Endodermal cell (in vitro differentiated cells): Measurements from ENCODE around the gene PNMA6E. TPM values are rescaled to one million over a fixed set of nuclear protein-coding genes. Genes with fewer than 3 reads are reported as not detected.

ENCODE experiments used
- DNase-seq: peaks from one replicate; pipeline ENCODE4 v3.0.0-alpha.2; 2017
- H3K27ac ChIP-seq: 2 replicates; pipeline ENCODE4 v1.5.1; 2013; ENCODE audit warnings: mild to moderate bottlenecking, low read depth, low read length, moderate library complexity
- H3K27me3 ChIP-seq: 2 replicates; pipeline ENCODE4 v1.6.1; 2013; ENCODE audit warnings: mild to moderate bottlenecking, low read length, moderate library complexity; ENCODE audit not compliant: insufficient read depth, control insufficient read depth, poor library complexity, severe bottlenecking
- H3K36me3 ChIP-seq: 2 replicates; pipeline ENCODE4 v1.7.0; 2013; ENCODE audit warnings: mild to moderate bottlenecking, low read length, moderate library complexity; ENCODE audit not compliant: control insufficient read depth, insufficient read depth
- H3K4me1 ChIP-seq: one replicate; pipeline ENCODE4 v1.7.0; 2013; ENCODE audit warnings: low read length; ENCODE audit not compliant: control insufficient read depth, insufficient read depth
- H3K4me3 ChIP-seq: 2 replicates; pipeline ENCODE4 v1.5.1; 2013; ENCODE audit warnings: mild to moderate bottlenecking, low read length, moderate library complexity
- H3K9ac ChIP-seq: 2 replicates; pipeline ENCODE4 v1.6.1; 2013; ENCODE audit warnings: mild to moderate bottlenecking, low read length, moderate library complexity; ENCODE audit not compliant: poor library complexity, severe bottlenecking; ENCODE audit errors: extremely low read depth
- H3K9me3 ChIP-seq: 2 replicates; pipeline ENCODE4 v1.6.1; 2013; ENCODE audit warnings: mild to moderate bottlenecking, low read length, moderate library complexity; ENCODE audit not compliant: control insufficient read depth
- H3K27ac Mint-ChIP-seq: 2 replicates; pipeline ENCODE4 v1.8.0; 2020; ENCODE audit warnings: mixed read lengths
- H3K27me3 Mint-ChIP-seq: 2 replicates; pipeline ENCODE4 v1.8.0; 2021; ENCODE audit warnings: mild to moderate bottlenecking, mixed read lengths; ENCODE audit not compliant: insufficient read depth
- H3K36me3 Mint-ChIP-seq: 2 replicates; pipeline ENCODE4 v1.8.0; 2020; ENCODE audit warnings: low read depth, mixed read lengths
- H3K4me1 Mint-ChIP-seq: 2 replicates; pipeline ENCODE4 v1.8.0; 2020; ENCODE audit warnings: mixed read lengths
- H3K4me3 Mint-ChIP-seq: 2 replicates; pipeline ENCODE4 v1.8.0; 2020; ENCODE audit warnings: mild to moderate bottlenecking, moderate library complexity, mixed read lengths
- H3K9me3 Mint-ChIP-seq: 2 replicates; pipeline ENCODE4 v1.8.0; 2020; ENCODE audit warnings: mild to moderate bottlenecking, mixed read lengths
- CTCF ChIP-seq: fragments of 200-600 bp; sonication (generic); conservative IDR thresholded peaks from 2 replicates; pipeline ENCODE4 v1.5.0; 2021; ENCODE audit warnings: antibody characterized with exemption, mild to moderate bottlenecking
- WGBS, 2 experiments: methylation state at CpG; one replicate each; pipeline versions ENCODE4 v1.1.5 to v1.1.7; 2013; ENCODE audit warnings: missing lambda C conversion rate in 2 of 2, mixed read lengths in 1 of 2; ENCODE audit not compliant: insufficient coverage in 1 of 2, insufficient read length in 1 of 2; 5-methylcytosine and 5-hydroxymethylcytosine counted together
- total RNA-seq, 2 donors: library from RNA; stranded (reverse); fragmentation: NEBNext Ultra II Directional in 1 of 2; extraction: Animal tissue kit (Norgen Biotek cat#: 25700) in 1 of 2; gene quantifications; 2 replicates in 1 of 2; 3 replicates in 1 of 2; pipeline ENCODE4 v1.2.1, GENCODE V29; 2021

PNMA6E gene
- total RNA-seq, 2 donors from 2014 or later: not detected

- H3K27ac ChIP-seq: no peak overlapping the region
- H3K4me3 Mint-ChIP-seq: no peak overlapping the region
Observed at GRCh38 chrX:153370293-153371055, 30.7 kb downstream of the PNMA6E start.

GRCh38 chrX:153366878-153367538 is 34.1 kb downstream of the PNMA6E start:
- Mint-ChIP-seq H3K27me3 (no peaks in the 10 kb centered on the region), H3K4me3 (no peak overlapping the region), H3K9me3 (peaks cover 40% of the 10 kb centered on the region), H3K27ac (no peak overlapping the region), H3K4me1 (no peaks in the 10 kb centered on the region), H3K36me3 (no peaks in the 10 kb centered on the region)
- WGBS, 2 experiments: 90% methylated on average over 3 of the region's 5 CpGs; no CpG with 5 or more reads in 1 of the 2 experiments
- H3K27ac ChIP-seq: no peak overlapping the region
- H3K4me3 ChIP-seq: no peak overlapping the region
- no peaks in the 10 kb centered on the region for H3K4me1 ChIP-seq
- no peak overlapping the region for H3K9ac ChIP-seq
- H3K36me3 ChIP-seq: no peaks in the 10 kb centered on the region
- H3K27me3 ChIP-seq: no peaks in the 10 kb centered on the region
- no peaks in the 10 kb centered on the region for H3K9me3 ChIP-seq
- no peak for DNase-seq
- no peak for TF ChIP-seq CTCF

More at GRCh38 chrX:153370293-153371055, 30.7 kb downstream of the PNMA6E start:
- no peaks in the 10 kb centered on the region for H3K4me1 Mint-ChIP-seq
- no peak for DNase-seq
- peaks cover 49% of the 10 kb centered on the region for H3K9me3 Mint-ChIP-seq
- no peak overlapping the region for H3K27ac Mint-ChIP-seq
- TF ChIP-seq CTCF: no peak
- H3K27me3 ChIP-seq: no peaks in the 10 kb centered on the region
- H3K27me3 Mint-ChIP-seq: no peaks in the 10 kb centered on the region
- H3K9ac ChIP-seq: no peak overlapping the region
- H3K4me1 ChIP-seq: no peaks in the 10 kb centered on the region
- no peaks in the 10 kb centered on the region for H3K36me3 ChIP-seq
- no peaks in the 10 kb centered on the region for H3K36me3 Mint-ChIP-seq
- H3K4me3 ChIP-seq: no peak overlapping the region
- H3K9me3 ChIP-seq: no peaks in the 10 kb centered on the region
- 97% methylated on average over 3 of the region's 8 CpGs; no CpG with 5 or more reads in 1 of the 2 experiments for WGBS, 2 experiments

- no peaks in the 10 kb centered on the region for H3K27me3 Mint-ChIP-seq
- Histone ChIP-seq H3K36me3 (no peaks in the 10 kb centered on the region), H3K4me1 (no peaks in the 10 kb centered on the region), H3K4me3 (no peak overlapping the region), H3K27ac (no peak overlapping the region), H3K27me3 (no peaks in the 10 kb centered on the region), H3K9ac (no peak overlapping the region), H3K9me3 (no peaks in the 10 kb centered on the region)
- no peak overlapping the region for H3K27ac Mint-ChIP-seq
- WGBS, 2 experiments: 63 to 81% methylated on average over 1 to 3 of the region's 3 CpGs
- H3K4me3 Mint-ChIP-seq: no peak overlapping the region
- no peak for TF ChIP-seq CTCF
- H3K4me1 Mint-ChIP-seq: no peaks in the 10 kb centered on the region
- H3K36me3 Mint-ChIP-seq: no peaks in the 10 kb centered on the region
- peaks cover 38% of the 10 kb centered on the region for H3K9me3 Mint-ChIP-seq
- DNase-seq: no peak
Observed at GRCh38 chrX:153366119-153366518, 35.0 kb downstream of the PNMA6E start.
